PC-9 (cell line): Measurements from ENCODE around the gene DGKG.

Source experiments
- EZH2 ChIP-seq: fragments of 200-600 bp; sonication (generic); IDR thresholded peaks from 2 replicates; pipeline ENCODE4 v1.8.0; 2017; ENCODE audit warnings: antibody characterized with exemption, low read depth
- TF ChIP-seq, protein P1 (sequence below): fragments of 200-600 bp; sonication (generic); conservative IDR thresholded peaks from 2 replicates; pipeline ENCODE4 v1.6.1; 2017; ENCODE audit warnings: mixed run types, antibody characterized with exemption, mild to moderate bottlenecking, moderate library complexity

DNA sequence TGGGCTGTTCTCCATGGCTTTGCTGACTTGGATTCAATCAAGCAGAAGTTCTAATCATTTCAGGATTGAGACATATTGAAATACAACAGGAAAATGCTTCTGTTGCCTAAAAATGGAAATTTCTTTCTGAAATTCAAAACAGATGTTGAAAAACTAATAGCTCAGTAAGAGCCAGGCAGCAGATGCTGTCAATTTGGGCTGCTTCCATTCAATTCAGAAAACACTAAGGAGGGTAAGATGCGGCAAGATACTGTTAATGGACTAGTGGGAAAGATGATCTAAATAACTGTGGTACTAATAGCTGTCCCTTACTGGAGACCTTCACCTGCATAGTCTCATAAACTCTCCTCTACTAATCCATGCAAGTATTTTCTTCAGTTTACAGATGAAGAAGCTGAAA lies 53.5 kb downstream of the DGKG start:
- TF ChIP-seq, protein P1, sequence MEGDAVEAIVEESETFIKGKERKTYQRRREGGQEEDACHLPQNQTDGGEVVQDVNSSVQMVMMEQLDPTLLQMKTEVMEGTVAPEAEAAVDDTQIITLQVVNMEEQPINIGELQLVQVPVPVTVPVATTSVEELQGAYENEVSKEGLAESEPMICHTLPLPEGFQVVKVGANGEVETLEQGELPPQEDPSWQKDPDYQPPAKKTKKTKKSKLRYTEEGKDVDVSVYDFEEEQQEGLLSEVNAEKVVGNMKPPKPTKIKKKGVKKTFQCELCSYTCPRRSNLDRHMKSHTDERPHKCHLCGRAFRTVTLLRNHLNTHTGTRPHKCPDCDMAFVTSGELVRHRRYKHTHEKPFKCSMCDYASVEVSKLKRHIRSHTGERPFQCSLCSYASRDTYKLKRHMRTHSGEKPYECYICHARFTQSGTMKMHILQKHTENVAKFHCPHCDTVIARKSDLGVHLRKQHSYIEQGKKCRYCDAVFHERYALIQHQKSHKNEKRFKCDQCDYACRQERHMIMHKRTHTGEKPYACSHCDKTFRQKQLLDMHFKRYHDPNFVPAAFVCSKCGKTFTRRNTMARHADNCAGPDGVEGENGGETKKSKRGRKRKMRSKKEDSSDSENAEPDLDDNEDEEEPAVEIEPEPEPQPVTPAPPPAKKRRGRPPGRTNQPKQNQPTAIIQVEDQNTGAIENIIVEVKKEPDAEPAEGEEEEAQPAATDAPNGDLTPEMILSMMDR: no peak
- no peak for TF ChIP-seq EZH2
